ENCODE data around the gene BZW2.
A peak's percentile ranks its signal among the peaks of the same experiment; 100 is the strongest.
"Not testable (repeated sequence)": the region's sequence is repeated elsewhere in the genome, so short reads cannot be mapped to it uniquely, and the experiment has no call there.

Gene BZW2

GRCh38 chr7:16652888-16653287 is 6.9 kb downstream of the BZW2 start:
- H3K36me3 Mint-ChIP-seq = peaks cover 16% of the 10 kb centered on the region
- H3K4me1 Mint-ChIP-seq = peaks cover 48% of the 10 kb centered on the region
- H3K27ac Mint-ChIP-seq = no peak overlapping the region
- CTCF ChIA-PET = no interaction called here
- H3K4me3 Mint-ChIP-seq = no peak overlapping the region
- no peaks in the 10 kb centered on the region for H3K9me3 Mint-ChIP-seq
- no peaks in the 10 kb centered on the region for H3K27me3 Mint-ChIP-seq
- no peak for DNase-seq

- Mint-ChIP-seq H3K9me3 (no peaks in the 10 kb centered on the region), H3K4me3 (no peak overlapping the region), H3K27ac (no peak overlapping the region), H3K36me3 (peaks cover 11% of the 10 kb centered on the region), H3K4me1 (peaks cover 27% of the 10 kb centered on the region), H3K27me3 (no peaks in the 10 kb centered on the region)
- CTCF ChIA-PET = no interaction called here
- no peak for DNase-seq
Measured at GRCh38 chr7:16655394-16655793, 9.4 kb downstream of the BZW2 start.

- Mint-ChIP-seq H3K27ac (no peak overlapping the region), H3K9me3 (no peaks in the 10 kb centered on the region), H3K4me3 (no peak overlapping the region), H3K4me1 (peaks cover 29% of the 10 kb centered on the region), H3K36me3 (peaks cover 11% of the 10 kb centered on the region), H3K27me3 (no peaks in the 10 kb centered on the region)
- CTCF ChIA-PET = no interaction called here
- DNase-seq = no peak
Measured at GRCh38 chr7:16656141-16656540, 10.2 kb downstream of the BZW2 start.

GRCh38 chr7:16657656-16658279 is 11.8 kb downstream of the BZW2 start:
- H3K4me1 Mint-ChIP-seq = peaks cover 17% of the 10 kb centered on the region
- DNase-seq = no peak
- H3K4me3 Mint-ChIP-seq = no peak overlapping the region
- H3K9me3 Mint-ChIP-seq = no peaks in the 10 kb centered on the region
- no peak overlapping the region for H3K27ac Mint-ChIP-seq
- peaks cover 11% of the 10 kb centered on the region for H3K36me3 Mint-ChIP-seq
- CTCF ChIA-PET = no interaction called here
- no peaks in the 10 kb centered on the region for H3K27me3 Mint-ChIP-seq

GRCh38 chr7:16659854-16660497 is 14.0 kb downstream of the BZW2 start:
- H3K27me3 Mint-ChIP-seq, DNase-seq, H3K36me3 Mint-ChIP-seq, CTCF ChIA-PET, H3K9me3 Mint-ChIP-seq, H3K27ac Mint-ChIP-seq, H3K4me3 Mint-ChIP-seq: not testable (repeated sequence)
- peaks cover 11% of the 10 kb centered on the region for H3K4me1 Mint-ChIP-seq

DNA sequence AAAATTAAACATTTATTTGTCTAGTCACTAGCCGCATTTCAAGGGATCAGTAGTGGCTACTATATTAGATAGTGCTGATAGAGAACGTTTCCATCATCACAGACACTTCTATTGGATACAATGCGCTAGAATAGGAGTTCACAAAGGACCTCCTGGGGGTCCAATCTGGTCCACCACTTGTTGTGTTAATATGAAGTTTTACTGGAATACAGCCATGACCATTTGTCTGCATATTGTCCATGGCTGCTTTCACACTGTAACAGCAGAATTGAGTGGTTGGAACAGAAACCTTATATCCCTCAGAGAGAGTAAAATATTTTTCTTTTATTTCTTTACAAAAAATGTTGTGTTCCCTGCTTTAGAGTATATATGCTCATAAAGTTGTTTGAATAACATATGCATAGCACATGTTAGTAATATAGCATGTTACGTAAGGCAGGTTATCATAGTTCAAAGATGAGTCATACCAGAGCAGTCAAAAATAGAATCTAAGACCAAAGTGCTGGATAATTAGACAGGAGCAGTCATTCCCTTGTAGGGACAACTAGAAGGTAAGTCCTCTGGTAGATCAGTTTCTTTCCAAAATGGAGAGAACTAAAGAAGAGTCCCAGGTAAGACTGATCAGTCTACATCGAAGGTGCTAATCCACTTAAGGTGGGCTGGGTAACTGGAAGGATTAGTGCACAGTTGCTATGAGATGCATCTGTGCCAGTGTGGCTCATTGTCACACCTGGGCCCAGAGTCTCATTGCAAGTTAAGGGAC is 14.9 kb downstream of the BZW2 start:
- no peak for DNase-seq
- no peaks in the 10 kb centered on the region for H3K27me3 Mint-ChIP-seq
- H3K4me1 Mint-ChIP-seq = peaks cover 9% of the 10 kb centered on the region
- H3K36me3 Mint-ChIP-seq = peaks cover 12% of the 10 kb centered on the region
- no peak overlapping the region for H3K4me3 Mint-ChIP-seq
- no peaks in the 10 kb centered on the region for H3K9me3 Mint-ChIP-seq
- CTCF ChIA-PET = no interaction called here
- no peak overlapping the region for H3K27ac Mint-ChIP-seq

- H3K27ac Mint-ChIP-seq = no peak overlapping the region
- peaks cover 9% of the 10 kb centered on the region for H3K4me1 Mint-ChIP-seq
- no peak for DNase-seq
- CTCF ChIA-PET = no interaction called here
- no peaks in the 10 kb centered on the region for H3K9me3 Mint-ChIP-seq
- no peaks in the 10 kb centered on the region for H3K27me3 Mint-ChIP-seq
- no peak overlapping the region for H3K4me3 Mint-ChIP-seq
- H3K36me3 Mint-ChIP-seq = peaks cover 10% of the 10 kb centered on the region
Measured at GRCh38 chr7:16661924-16662323, 15.9 kb downstream of the BZW2 start.

GRCh38 chr7:16667355-16667754 is 21.4 kb downstream of the BZW2 start:
- H3K4me1 Mint-ChIP-seq = no peaks in the 10 kb centered on the region
- peaks cover 39% of the 10 kb centered on the region for H3K36me3 Mint-ChIP-seq
- CTCF ChIA-PET = no interaction called here
- no peak overlapping the region for H3K4me3 Mint-ChIP-seq
- H3K9me3 Mint-ChIP-seq = no peaks in the 10 kb centered on the region
- DNase-seq = no peak
- peak overlapping the region; percentile 29 for H3K27ac Mint-ChIP-seq
- no peaks in the 10 kb centered on the region for H3K27me3 Mint-ChIP-seq

DNA sequence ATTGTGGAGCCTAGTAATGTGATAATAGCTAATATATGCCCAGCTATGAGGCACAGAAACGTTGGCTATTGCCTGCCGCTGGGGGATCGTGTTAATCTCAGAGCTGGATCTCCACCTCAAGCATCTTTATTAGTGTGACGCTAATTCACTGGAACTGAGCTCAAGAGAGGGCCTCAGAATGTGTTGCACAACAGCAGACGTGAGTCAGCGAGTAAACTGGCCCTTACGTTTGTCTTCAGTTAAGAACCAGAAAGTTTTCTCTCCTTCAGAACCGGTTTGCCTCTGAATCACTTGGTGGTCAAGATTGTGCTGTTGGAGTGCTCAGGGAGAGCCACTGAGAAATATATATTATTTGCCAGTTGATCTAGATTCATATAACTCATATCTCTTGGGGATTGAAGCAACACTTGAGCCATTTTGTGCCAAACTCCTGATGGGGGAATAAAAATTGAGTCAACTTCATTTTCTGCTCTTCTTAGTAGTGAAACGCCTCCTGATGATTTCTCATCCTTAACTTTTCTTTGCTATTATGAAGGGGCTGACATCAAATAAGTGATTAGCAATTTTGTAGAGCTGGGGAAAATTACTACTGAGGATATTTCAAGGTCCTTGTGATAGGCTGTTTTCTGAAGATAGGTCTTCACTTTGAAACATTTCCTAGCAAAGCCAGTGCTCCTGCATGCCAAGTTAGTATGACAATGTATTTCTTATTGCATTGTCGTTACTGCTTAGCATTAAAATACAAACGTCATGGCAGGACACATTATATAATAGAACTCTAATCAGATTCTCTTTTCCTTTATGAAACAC is 22.3 kb downstream of the BZW2 start:
- no peaks in the 10 kb centered on the region for H3K27me3 Mint-ChIP-seq
- H3K4me1 Mint-ChIP-seq = no peaks in the 10 kb centered on the region
- no peak overlapping the region for H3K27ac Mint-ChIP-seq
- peaks cover 44% of the 10 kb centered on the region for H3K36me3 Mint-ChIP-seq
- no peak overlapping the region for H3K4me3 Mint-ChIP-seq
- DNase-seq = no peak
- CTCF ChIA-PET = no interaction called here
- H3K9me3 Mint-ChIP-seq = no peaks in the 10 kb centered on the region

DNA sequence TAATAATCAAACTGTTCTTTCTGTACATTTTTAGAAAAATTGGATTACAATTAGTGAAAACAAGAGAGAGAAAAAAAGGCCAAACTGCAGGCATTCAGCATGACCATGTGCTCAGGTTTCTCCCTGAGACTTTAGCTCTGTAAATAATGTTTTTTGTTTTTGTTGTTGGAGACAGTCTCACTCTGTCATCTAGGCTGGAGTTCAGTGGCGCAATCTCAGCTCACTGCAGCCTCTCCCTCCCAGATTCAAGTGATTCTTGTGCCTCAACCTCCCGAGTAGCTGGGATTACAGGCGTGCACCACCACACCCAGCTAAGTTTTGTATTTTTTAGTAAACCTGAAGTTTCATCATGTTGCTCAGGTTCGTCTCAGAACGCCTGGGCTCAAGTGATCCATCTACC is 23.0 kb downstream of the BZW2 start:
- Mint-ChIP-seq H3K4me3 (no peak overlapping the region), H3K27me3 (no peaks in the 10 kb centered on the region), H3K27ac (no peak overlapping the region), H3K9me3 (no peaks in the 10 kb centered on the region), H3K4me1 (no peaks in the 10 kb centered on the region), H3K36me3 (peaks cover 44% of the 10 kb centered on the region)
- CTCF ChIA-PET = no interaction called here
- no peak for DNase-seq

DNA sequence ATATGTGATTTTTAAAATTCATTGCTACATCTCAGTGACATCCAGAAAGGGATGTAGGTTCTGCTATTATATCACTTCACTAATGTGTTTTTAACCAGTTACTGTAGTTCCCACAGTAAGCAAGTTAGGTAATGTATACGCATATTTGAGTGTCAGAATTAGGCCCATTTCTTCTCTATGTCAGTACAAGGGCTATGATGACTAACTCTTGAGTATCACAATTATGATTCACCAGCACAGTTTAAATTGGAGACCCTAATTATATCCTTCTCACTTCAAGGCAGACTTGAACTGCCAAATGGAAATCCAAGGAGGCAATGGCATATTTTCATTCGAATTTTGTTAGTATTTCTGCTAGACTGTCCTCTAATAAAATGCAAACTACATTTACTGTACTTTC is 23.6 kb downstream of the BZW2 start:
- Mint-ChIP-seq H3K4me1 (no peaks in the 10 kb centered on the region), H3K27me3 (no peaks in the 10 kb centered on the region), H3K9me3 (no peaks in the 10 kb centered on the region), H3K27ac (no peak overlapping the region), H3K36me3 (peaks cover 44% of the 10 kb centered on the region), H3K4me3 (no peak overlapping the region)
- CTCF ChIA-PET = no interaction called here
- DNase-seq = no peak

GRCh38 chr7:16670021-16670420 is 24.0 kb downstream of the BZW2 start:
- no peaks in the 10 kb centered on the region for H3K27me3 Mint-ChIP-seq
- peaks cover 44% of the 10 kb centered on the region for H3K36me3 Mint-ChIP-seq
- no peak overlapping the region for H3K27ac Mint-ChIP-seq
- no peak for DNase-seq
- H3K4me1 Mint-ChIP-seq = no peaks in the 10 kb centered on the region
- no peaks in the 10 kb centered on the region for H3K9me3 Mint-ChIP-seq
- no peak overlapping the region for H3K4me3 Mint-ChIP-seq
- CTCF ChIA-PET = no interaction called here

DNA sequence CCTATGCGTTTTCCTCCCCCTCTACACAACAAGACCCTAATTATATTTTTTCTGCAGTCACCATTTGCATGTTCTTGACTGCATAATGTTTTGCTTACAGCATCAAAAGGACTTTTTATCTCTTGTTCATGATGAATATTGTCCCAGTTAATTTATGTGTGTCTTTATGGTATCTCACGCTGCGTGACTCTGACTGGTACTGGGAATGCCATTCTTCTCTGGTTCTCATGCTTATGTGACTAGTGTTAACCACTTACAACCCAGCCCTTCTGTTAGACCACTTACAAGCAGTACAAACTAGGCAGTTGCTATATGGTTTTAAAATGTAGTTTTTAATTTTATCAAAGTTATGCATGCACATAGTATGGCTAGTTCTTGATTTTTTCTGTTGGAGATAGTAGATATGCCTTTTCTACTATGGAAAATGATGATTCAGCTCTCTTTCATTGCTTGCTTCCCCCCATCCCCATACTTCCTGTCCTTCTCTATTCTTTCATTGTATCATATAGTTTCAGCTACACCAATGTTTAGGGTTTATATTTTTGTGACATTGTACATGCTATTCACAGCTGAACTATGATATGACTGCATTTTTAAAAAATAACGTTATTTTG is 24.9 kb downstream of the BZW2 start:
- Mint-ChIP-seq H3K4me1 (no peaks in the 10 kb centered on the region), H3K36me3 (peaks cover 42% of the 10 kb centered on the region), H3K27me3 (no peaks in the 10 kb centered on the region), H3K27ac (no peak overlapping the region), H3K4me3 (no peak overlapping the region), H3K9me3 (no peaks in the 10 kb centered on the region)
- DNase-seq = no peak
- CTCF ChIA-PET = no interaction called here

GRCh38 chr7:16671811-16672210 is 25.8 kb downstream of the BZW2 start:
- Mint-ChIP-seq H3K9me3 (no peaks in the 10 kb centered on the region), H3K4me1 (no peaks in the 10 kb centered on the region), H3K27ac (no peak overlapping the region), H3K27me3 (no peaks in the 10 kb centered on the region), H3K36me3 (peaks cover 43% of the 10 kb centered on the region), H3K4me3 (no peak overlapping the region)
- CTCF ChIA-PET = no interaction called here
- DNase-seq = no peak
